ENCODE measurements around the gene JAM2. TPM values are rescaled to one million over a fixed set of nuclear protein-coding genes. Genes with fewer than 3 reads are reported as not detected.

The JAM2 gene
- total and polyA plus RNA-seq, 10 of the 15 experiments (the other 5 are each of a cell fraction or from before 2014, with no cell fraction given) = 2.1 to 30.4 (median 8.6) TPM

DNA sequence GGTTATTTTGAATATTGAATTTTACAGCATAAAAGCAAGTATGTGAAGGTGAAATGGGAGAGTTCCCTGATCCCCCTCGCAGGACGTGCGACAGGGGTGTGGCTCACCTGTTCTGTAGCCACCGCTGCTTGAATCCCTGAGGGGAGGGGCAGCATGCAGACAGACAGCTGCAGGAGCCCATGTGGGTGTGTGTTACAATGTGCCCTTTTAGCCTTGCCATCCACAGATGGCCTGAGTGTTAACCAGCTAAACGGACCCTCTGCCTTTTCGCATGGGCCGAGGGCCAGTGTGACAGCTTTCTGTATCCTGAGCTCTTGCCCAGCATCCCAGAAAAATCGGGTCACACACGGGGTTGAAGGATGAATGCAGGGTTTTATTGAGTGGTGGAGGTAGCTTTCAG lies 43.3 kb downstream of the JAM2 start:
- FAIRE-seq (no peak), DNase-seq (ENCODE audit: low read depth, low spot score) (no peak), ATAC-seq (no peak)
- intact Hi-C loops (cut with micrococcal nuclease; ENCODE audit: unreplicated experiment) = no loop called here
- no peaks in the 10 kb centered on the region for H3K79me2 ChIP-seq (ENCODE audit: control insufficient read depth, insufficient read depth, low read length)
- H3K4me1 ChIP-seq (ENCODE audit: control insufficient read depth, insufficient read depth, low read length) = no peaks in the 10 kb centered on the region
- H3K9ac ChIP-seq (ENCODE audit: control insufficient read depth, insufficient read depth, low read length) = no peak overlapping the region
- no peak overlapping the region for H3K27ac ChIP-seq (ENCODE audit: control insufficient read depth, insufficient read depth)
- no peak overlapping the region for H2AFZ ChIP-seq (ENCODE audit: control insufficient read depth, low read depth, low read length)
- ChIA-PET SMC1A (ENCODE audit: uncharacterized antibody, unreplicated experiment) (interaction anchor here (1.1 kb wide), 1 partner anchor 47 kb away, joined by 3 read pairs; no protein-coding TSS in a partner anchor), POLR2A (no interaction called here), RAD21 (ENCODE audit: unreplicated experiment) (no interaction called here), CTCF (no interaction called here)
- H3K9me3 ChIP-seq (replicated peaks; ENCODE audit: control insufficient read depth, insufficient read depth, low read length) = no peaks in the 10 kb centered on the region
- H3K4me3 ChIP-seq = no peak overlapping the region
- no peak for TF ChIP-seq TCF7 (IDR thresholded peaks at IDR 0.05; ENCODE audit: borderline replicate concordance)
- no peak for TF ChIP-seq ZZZ3 (IDR thresholded peaks at IDR 0.05; ENCODE audit: control insufficient read depth, insufficient read length, low read depth)
- TF ChIP-seq EP300 (IDR thresholded peaks at IDR 0.05; ENCODE audit: borderline replicate concordance in 1 of 2, control insufficient read depth in 1 of 2, low read depth in 2 of 2, low read length in 2 of 2) = no peak
- TF ChIP-seq, protein P1, sequence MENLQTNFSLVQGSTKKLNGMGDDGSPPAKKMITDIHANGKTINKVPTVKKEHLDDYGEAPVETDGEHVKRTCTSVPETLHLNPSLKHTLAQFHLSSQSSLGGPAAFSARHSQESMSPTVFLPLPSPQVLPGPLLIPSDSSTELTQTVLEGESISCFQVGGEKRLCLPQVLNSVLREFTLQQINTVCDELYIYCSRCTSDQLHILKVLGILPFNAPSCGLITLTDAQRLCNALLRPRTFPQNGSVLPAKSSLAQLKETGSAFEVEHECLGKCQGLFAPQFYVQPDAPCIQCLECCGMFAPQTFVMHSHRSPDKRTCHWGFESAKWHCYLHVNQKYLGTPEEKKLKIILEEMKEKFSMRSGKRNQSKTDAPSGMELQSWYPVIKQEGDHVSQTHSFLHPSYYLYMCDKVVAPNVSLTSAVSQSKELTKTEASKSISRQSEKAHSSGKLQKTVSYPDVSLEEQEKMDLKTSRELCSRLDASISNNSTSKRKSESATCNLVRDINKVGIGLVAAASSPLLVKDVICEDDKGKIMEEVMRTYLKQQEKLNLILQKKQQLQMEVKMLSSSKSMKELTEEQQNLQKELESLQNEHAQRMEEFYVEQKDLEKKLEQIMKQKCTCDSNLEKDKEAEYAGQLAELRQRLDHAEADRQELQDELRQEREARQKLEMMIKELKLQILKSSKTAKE (IDR thresholded peaks at IDR 0.05; ENCODE audit: low read depth, poor library complexity, severe bottlenecking) = no peak
- TF ChIP-seq POLR2AphosphoS2 (IDR thresholded peaks at IDR 0.05; ENCODE audit: low read depth, low read length) = no peak
- no peak for TF ChIP-seq FOXM1 (IDR thresholded peaks at IDR 0.05; ENCODE audit: low read depth, low read length)
- TF ChIP-seq IRF5 (IDR thresholded peaks at IDR 0.05; ENCODE audit: borderline replicate concordance) = no peak
- H3K4me2 ChIP-seq (ENCODE audit: control insufficient read depth, insufficient read depth) = no peak overlapping the region
- no peaks in the 10 kb centered on the region for H3K36me3 ChIP-seq (ENCODE audit: control insufficient read depth in 2 of 2, insufficient read depth in 2 of 2, low read length in 1 of 2)
- WGBS (ENCODE audit: insufficient coverage, insufficient replicate concordance, low lambda C conversion rate, missing lambda C conversion rate) = 65% methylated on average over 9 of the region's 9 CpGs
- BruUV-seq (replicated peaks) = no TSS peak
- H4K20me1 ChIP-seq (ENCODE audit: control insufficient read depth, insufficient read depth) = no peaks in the 10 kb centered on the region
- H3K27me3 ChIP-seq (replicated peaks in 1 of 2; ENCODE audit: control insufficient read depth in 2 of 2, insufficient read depth in 2 of 2, low read length in 1 of 2) = no peaks in the 10 kb centered on the region
- in situ Hi-C loops (cut with MboI) = no loop called here
